B cell (primary cell): ENCODE measurements around the gene COL11A2. TPM values are rescaled to one million over a fixed set of nuclear protein-coding genes. Genes with fewer than 3 reads are reported as not detected.

Experiments
- ATAC-seq: fragments of 200-7000 bp; cut with Tn5 transposase; one replicate; pipeline ENCODE4 v1.10.0; 2021; ENCODE audit warnings: low read depth, mild to moderate bottlenecking, moderate number of reproducible peaks, moderate library complexity
- CTCF ChIA-PET: fragments of 350-600 bp; sonication (Branson Sonifier 250); formaldehyde crosslinking; loops from one replicate; lab custom pipeline; 2021; ENCODE audit warnings: antibody characterized with exemption, inconsistent platforms; lab: Charles Lee
- POLR2A ChIA-PET: fragments of 350-600 bp; sonication (Branson Sonifier 250); formaldehyde crosslinking; loops from one replicate; lab custom pipeline; 2021; ENCODE audit warnings: antibody characterized with exemption; lab: Charles Lee
- DNase-seq: peaks from one replicate; pipeline ENCODE4 v3.0.0; 2013
- H2AFZ ChIP-seq: 2 replicates; pipeline ENCODE4 v1.6.1; 2012; ENCODE audit warnings: mild to moderate bottlenecking, low read depth, low read length; ENCODE audit not compliant: insufficient read depth, poor library complexity, severe bottlenecking
- H3K27ac ChIP-seq, 2 donors: 1 replicate in 1 of 2; 2 replicates in 1 of 2; pipeline ENCODE4 v1.5.1; 2012 to 2013; ENCODE audit warnings: low read length in 2 of 2, mild to moderate bottlenecking in 2 of 2, moderate library complexity in 1 of 2
- H3K27me3 ChIP-seq, 4 experiments: fragments of 200-600 bp in 1 of 4; sonication (generic) in 1 of 4; replicated peaks in 1 of 4; 1 replicate in 2 of 4; 2 replicates in 2 of 4; pipeline versions ENCODE4 v1.6.1 to v1.7.0; 2013 to 2016; ENCODE audit warnings: low read length in 3 of 4, mild to moderate bottlenecking in 2 of 4, mixed read lengths in 1 of 4, moderate library complexity in 1 of 4; ENCODE audit not compliant: insufficient read depth in 4 of 4, control insufficient read depth in 3 of 4; ENCODE audit errors: control extremely low read depth in 1 of 4
- H3K36me3 ChIP-seq, 2 experiments: replicated peaks in 1 of 2; 1 replicate in 1 of 2; 2 replicates in 1 of 2; pipeline versions ENCODE4 v1.6.1 to v1.7.1; 2013; ENCODE audit warnings: low read length in 1 of 2; ENCODE audit not compliant: insufficient read depth in 2 of 2, control insufficient read depth in 1 of 2; ENCODE audit errors: control extremely low read depth in 1 of 2, extremely low read depth in 1 of 2
- H3K4me1 ChIP-seq, 2 donors: fragments of 200-600 bp in 1 of 2; sonication (generic) in 1 of 2; 1 replicate in 1 of 2; 2 replicates in 1 of 2; pipeline versions ENCODE4 v1.5.1 to v1.6.1; 2013 to 2017; ENCODE audit warnings: low read length in 2 of 2; ENCODE audit not compliant: control insufficient read depth in 2 of 2, insufficient read depth in 2 of 2
- H3K4me2 ChIP-seq: replicated peaks from 2 replicates; pipeline ENCODE3; 2012; ENCODE audit warnings: mild to moderate bottlenecking, low read depth, low read length; ENCODE audit not compliant: poor library complexity, severe bottlenecking
- H3K4me3 ChIP-seq, 5 experiments: fragments of 200-600 bp in 1 of 5; sonication (generic) in 1 of 5; 1 replicate in 3 of 5; 2 replicates in 2 of 5; pipeline versions ENCODE4 v1.5.1 to v1.7.0; 2011 to 2016; ENCODE audit warnings: low read length in 4 of 5, mild to moderate bottlenecking in 4 of 5, low read depth in 2 of 5, control low read depth in 1 of 5, moderate library complexity in 1 of 5; ENCODE audit not compliant: insufficient read depth in 1 of 5; ENCODE audit errors: control extremely low read depth in 1 of 5, extremely low read depth in 1 of 5
- H3K79me2 ChIP-seq: fragments of 200-600 bp; sonication (generic); one replicate; pipeline ENCODE4 v1.6.0; 2016; ENCODE audit warnings: low read length; ENCODE audit not compliant: control insufficient read depth, insufficient read depth
- H3K9ac ChIP-seq: fragments of 200-600 bp; sonication (generic); 2 replicates; pipeline ENCODE4 v1.6.1; 2017; ENCODE audit warnings: mild to moderate bottlenecking, low read length, moderate library complexity
- H3K9me3 ChIP-seq, 3 donors: one replicate each; pipeline versions ENCODE4 v1.6.1 to v1.7.1; 2013; ENCODE audit warnings: low read length in 2 of 3; ENCODE audit not compliant: control insufficient read depth in 2 of 3, insufficient read depth in 1 of 3; ENCODE audit errors: control extremely low read depth in 1 of 3
- H4K20me1 ChIP-seq: 2 replicates; pipeline ENCODE4 v1.6.0; 2012; ENCODE audit warnings: mild to moderate bottlenecking, low read length; ENCODE audit not compliant: insufficient read depth, control insufficient read depth, poor library complexity, severe bottlenecking
- H3K27ac Mint-ChIP-seq: one replicate; pipeline ENCODE4 v1.8.0; 2021; ENCODE audit warnings: mixed read lengths
- H3K27me3 Mint-ChIP-seq: one replicate; pipeline ENCODE4 v1.8.0; 2021; ENCODE audit warnings: mixed read lengths
- H3K4me1 Mint-ChIP-seq: one replicate; pipeline ENCODE4 v1.8.0; 2021; ENCODE audit warnings: mixed read lengths
- H3K4me3 Mint-ChIP-seq: one replicate; pipeline ENCODE4 v1.8.0; 2021; ENCODE audit warnings: mixed read lengths
- H3K9me3 Mint-ChIP-seq: one replicate; pipeline ENCODE4 v1.8.0; 2022; ENCODE audit warnings: mixed read lengths; ENCODE audit not compliant: insufficient read depth
- CTCF ChIP-seq: fragments of 200-600 bp; IDR thresholded peaks from one replicate; pipeline ENCODE4 v1.8.0; 2022; ENCODE audit warnings: antibody characterized with exemption, mild to moderate bottlenecking
- EZH2 ChIP-seq: IDR thresholded peaks from 2 replicates; pipeline ENCODE4 v1.6.1; 2012; ENCODE audit warnings: borderline replicate concordance, low read depth, mild to moderate bottlenecking, moderate library complexity, low read length; ENCODE audit not compliant: insufficient read depth, poor library complexity, severe bottlenecking
- WGBS: methylation state at CpG from one replicate; pipeline ENCODE4 v1.1.5; 2013; ENCODE audit warnings: missing lambda C conversion rate; ENCODE audit not compliant: insufficient coverage; 5-methylcytosine and 5-hydroxymethylcytosine counted together
- intact Hi-C: fragments of 100-400 bp; cut with micrococcal nuclease; formaldehyde crosslinking; loops from one replicate; pipeline ENCODE4 v1.10.0; 2022
- polyA plus RNA-seq: library from polyadenylated mRNA; depleted of rRNA; stranded (reverse); fragments of >200 nt; gene quantifications from 2 replicates; pipeline ENCODE4 v1.2.3, GENCODE V29; 2012
- total RNA-seq, 2 donors: library from RNA; stranded (reverse); fragments of 120-200 nt in 1 of 2; gene quantifications; 1 replicate in 1 of 2; 2 replicates in 1 of 2; pipeline versions ENCODE4 v1.2.3 to v1.2.4, GENCODE V29; 2013 to 2022

The COL11A2 gene
- total and polyA plus RNA-seq, 2 donors (not counting 1 experiment from before 2014, with no cell fraction given), result 0.39 to 0.82 TPM

DNA sequence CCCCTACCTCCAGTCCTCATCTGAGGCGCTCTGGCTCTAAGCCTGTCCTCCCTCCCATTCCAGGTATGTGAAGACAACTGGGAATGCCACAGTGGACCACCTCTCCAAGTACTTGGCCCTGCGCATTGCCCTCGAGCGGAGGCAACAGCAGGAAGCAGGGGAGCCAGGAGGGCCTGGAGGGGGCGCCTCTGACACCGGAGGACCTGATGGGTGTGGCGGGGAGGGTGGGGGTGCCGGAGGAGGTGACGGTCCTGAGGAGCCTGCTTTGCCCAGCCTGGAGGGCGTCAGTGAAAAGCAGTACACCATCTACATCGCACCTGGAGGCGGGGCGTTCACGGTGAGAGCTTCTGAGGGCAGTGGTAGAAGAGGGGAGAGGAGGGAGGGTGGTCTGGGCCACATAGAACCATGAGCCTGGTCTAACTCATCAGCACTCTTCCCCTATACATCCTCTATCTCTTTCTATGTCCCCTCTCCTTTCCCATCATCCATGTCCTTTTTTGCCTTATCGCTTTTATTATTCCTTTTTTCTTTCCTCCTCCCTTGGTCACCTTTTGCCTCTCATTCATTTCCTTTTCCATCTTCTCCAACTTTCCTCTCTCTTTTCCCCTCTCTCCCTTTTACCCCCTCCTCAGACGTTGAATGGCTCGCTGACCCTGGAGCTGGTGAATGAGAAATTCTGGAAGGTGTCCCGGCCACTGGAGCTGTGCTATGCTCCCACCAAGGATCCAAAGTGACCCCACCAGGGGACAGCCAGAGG, 19.6 kb upstream of the COL11A2 start:
- Histone ChIP-seq H3K27ac (no peak overlapping the region), H3K4me1 (peaks cover 26 to 32% of the 10 kb centered on the region in 2 donors), H3K4me3 (no peak overlapping the region), H4K20me1 (no peaks in the 10 kb centered on the region), H2AFZ (no peak overlapping the region), H3K27me3 (peaks cover 0 to 32% (median 11%) of the 10 kb centered on the region in 4 experiments), H3K36me3 (peaks cover 0 to 20% of the 10 kb centered on the region in 2 experiments), H3K79me2 (peaks cover 12% of the 10 kb centered on the region), H3K9ac (no peak overlapping the region), H3K4me2 (no peak overlapping the region), H3K9me3 (peaks cover 0 to 8% (median 0%) of the 10 kb centered on the region in 3 donors)
- peaks cover 27% of the 10 kb centered on the region for H3K27me3 Mint-ChIP-seq
- DNase-seq (no peak), ATAC-seq (no peak)
- ChIA-PET CTCF (no interaction called here), POLR2A (no interaction called here)
- TF ChIP-seq EZH2, result no peak
- no peak for TF ChIP-seq CTCF
- H3K9me3 Mint-ChIP-seq, result no peaks in the 10 kb centered on the region
- H3K4me1 Mint-ChIP-seq, result peaks cover 30% of the 10 kb centered on the region
- intact Hi-C loops, result no loop called here
- 91% methylated on average over 9 of the region's 18 CpGs for WGBS
- H3K27ac Mint-ChIP-seq, result no peak overlapping the region
- no peak overlapping the region for H3K4me3 Mint-ChIP-seq

GRCh38 chr6:33211136-33211535, 18.9 kb upstream of the COL11A2 start:
- ChIA-PET CTCF (interaction anchor here (1.2 kb wide), 1 partner anchor 37 kb away, joined by 3 read pairs; no protein-coding TSS in a partner anchor), POLR2A (no interaction called here)
- Histone ChIP-seq H3K79me2 (peaks cover 12% of the 10 kb centered on the region), H2AFZ (no peak overlapping the region), H3K36me3 (peaks cover 0 to 20% of the 10 kb centered on the region in 2 experiments), H3K4me2 (no peak overlapping the region), H3K27me3 (peaks cover 0 to 29% (median 11%) of the 10 kb centered on the region in 4 experiments), H3K4me1 (peaks cover 26 to 32% of the 10 kb centered on the region in 2 donors), H3K9ac (no peak overlapping the region), H4K20me1 (no peaks in the 10 kb centered on the region), H3K9me3 (peaks cover 0 to 8% (median 0%) of the 10 kb centered on the region in 3 donors), H3K4me3 (no peak overlapping the region), H3K27ac (no peak overlapping the region)
- TF ChIP-seq CTCF (no peak), EZH2 (no peak)
- Mint-ChIP-seq H3K27me3 (peaks cover 25% of the 10 kb centered on the region), H3K9me3 (no peaks in the 10 kb centered on the region), H3K27ac (no peak overlapping the region), H3K4me1 (peaks cover 32% of the 10 kb centered on the region), H3K4me3 (no peak overlapping the region)
- DNase-seq, result no peak
- ATAC-seq, result no peak
- intact Hi-C loops, result no loop called here
- 92% methylated on average over 11 of the region's 17 CpGs for WGBS
